GM19328 (cell line): ENCODE data around the gene CACNA1C.

Experiments used
- ATAC-seq: cut with Tn5 transposase; IDR thresholded peaks from one replicate; pipeline ENCODE4 v1.9.1; 2021; ENCODE audit warnings: mild to moderate bottlenecking, moderate library complexity; ENCODE audit not compliant: unreplicated experiment

The CACNA1C gene

GRCh38 chr12:2562400-2562799 is 509.6 kb downstream of the CACNA1C start:
- no peak for ATAC-seq

GRCh38 chr12:2563709-2564108 is 510.9 kb downstream of the CACNA1C start:
- ATAC-seq: no peak

GRCh38 chr12:2566161-2566560 is 513.4 kb downstream of the CACNA1C start:
- no peak for ATAC-seq

GRCh38 chr12:2567711-2568110 is 514.9 kb downstream of the CACNA1C start:
- ATAC-seq: no peak

- no peak for ATAC-seq
These were observed 517.8 kb downstream of the CACNA1C start for GRCh38 chr12:2570562-2570961.

GRCh38 chr12:2574355-2574935 is 521.7 kb downstream of the CACNA1C start:
- no peak for ATAC-seq

GRCh38 chr12:2575245-2575644 is 522.5 kb downstream of the CACNA1C start:
- ATAC-seq: no peak

- ATAC-seq: no peak
These were observed 525.4 kb downstream of the CACNA1C start for GRCh38 chr12:2578211-2578610.

GRCh38 chr12:2578772-2579171 is 526.0 kb downstream of the CACNA1C start:
- ATAC-seq: no peak

GRCh38 chr12:2580821-2581220 is 528.0 kb downstream of the CACNA1C start:
- ATAC-seq: no peak

- ATAC-seq: no peak
These were observed 528.7 kb downstream of the CACNA1C start for GRCh38 chr12:2581293-2582045.

- ATAC-seq: no peak
These were observed 529.8 kb downstream of the CACNA1C start for GRCh38 chr12:2582631-2583030.

- ATAC-seq: no peak
These were observed 530.3 kb downstream of the CACNA1C start for GRCh38 chr12:2583091-2583497.

- ATAC-seq: no peak
These were observed 531.0 kb downstream of the CACNA1C start for GRCh38 chr12:2583642-2584401.

GRCh38 chr12:2586156-2587038 is 533.6 kb downstream of the CACNA1C start:
- no peak for ATAC-seq

- no peak for ATAC-seq
These were observed 535.6 kb downstream of the CACNA1C start for GRCh38 chr12:2588345-2588744.

GRCh38 chr12:2589381-2589780 is 536.6 kb downstream of the CACNA1C start:
- no peak for ATAC-seq

GRCh38 chr12:2593045-2593444 is 540.3 kb downstream of the CACNA1C start:
- ATAC-seq: no peak

- no peak for ATAC-seq
These were observed 543.7 kb downstream of the CACNA1C start for GRCh38 chr12:2596441-2596840.

- no peak for ATAC-seq
These were observed 552.5 kb downstream of the CACNA1C start for GRCh38 chr12:2605301-2605700.
